PC-3 (cell line): ENCODE results near the gene PDAP1. TPM values are rescaled to one million over a fixed set of nuclear protein-coding genes. Genes with fewer than 3 reads are reported as not detected.

Experiments
- ATAC-seq: fragments of 200-7000 bp; cut with Tn5 transposase; 2 replicates; pipeline ENCODE4 v1.9.1; 2020; ENCODE audit warnings: mild to moderate bottlenecking, moderate library complexity
- BruUV-seq: library from RNA; stranded (reverse); fragments of 400-500 nt; replicated peaks from 2 replicates; lab custom pipeline; 2021; lab: Mats Ljungman, UMichigan
- CTCF ChIA-PET: fragments of 300-600 bp; sonication (Branson Sonifier 250); formaldehyde crosslinking; loops from one replicate; lab custom pipeline; 2022; ENCODE audit warnings: antibody characterized with exemption; lab: Charles Lee
- POLR2A ChIA-PET: fragments of 300-600 bp; sonication (Branson Sonifier 250); formaldehyde crosslinking; loops from one replicate; lab custom pipeline; 2022; ENCODE audit warnings: antibody characterized with exemption; ENCODE audit not compliant: unreplicated experiment; lab: Charles Lee
- DNase-seq: peaks from one replicate; pipeline ENCODE4 v3.0.0-alpha.2; 2015
- H2AFZ ChIP-seq: fragments of 300-600 bp; sonication (generic); 2 replicates; pipeline ENCODE4 v1.6.0; 2016; ENCODE audit warnings: antibody characterized with exemption, low read length
- H3F3A ChIP-seq: fragments of 300-600 bp; sonication (generic); one replicate; pipeline ENCODE4 v1.6.0; 2017; ENCODE audit warnings: antibody characterized with exemption, low read length, control low read depth, mild to moderate bottlenecking; ENCODE audit not compliant: unreplicated experiment
- H3K27ac ChIP-seq: fragments of 300-600 bp; sonication (generic); 2 replicates; pipeline ENCODE4 v1.5.1; 2016; ENCODE audit warnings: mild to moderate bottlenecking, low read length
- H3K27me3 ChIP-seq: fragments of 300-600 bp; sonication (generic); 2 replicates; pipeline ENCODE4 v1.6.1; 2016; ENCODE audit warnings: low read length, mixed read lengths
- H3K36me3 ChIP-seq: fragments of 300-600 bp; sonication (generic); 2 replicates; pipeline ENCODE4 v1.6.1; 2016; ENCODE audit warnings: low read depth, mixed run types, low read length, mixed read lengths
- H3K4me1 ChIP-seq: fragments of 300-600 bp; sonication (generic); 2 replicates; pipeline ENCODE4 v1.5.1; 2016; ENCODE audit warnings: low read length; ENCODE audit not compliant: insufficient read depth
- H3K4me2 ChIP-seq: fragments of 300-600 bp; sonication (generic); 2 replicates; pipeline ENCODE4 v1.6.0; 2016; ENCODE audit warnings: low read length
- H3K4me3 ChIP-seq: fragments of 300-600 bp; sonication (generic); 2 replicates; pipeline ENCODE4 v1.5.1; 2016; ENCODE audit warnings: mild to moderate bottlenecking, low read length, mixed read lengths
- H3K79me2 ChIP-seq: fragments of 300-600 bp; sonication (generic); 2 replicates; pipeline ENCODE4 v1.6.1; 2017; ENCODE audit warnings: low read length, mixed read lengths
- H3K9ac ChIP-seq: fragments of 300-600 bp; sonication (generic); 2 replicates; pipeline ENCODE4 v1.6.0; 2016; ENCODE audit warnings: mild to moderate bottlenecking, low read length
- H3K9me2 ChIP-seq: fragments of 300-600 bp; sonication (generic); replicated peaks from 2 replicates; pipeline ENCODE4 v1.6.1; 2016; ENCODE audit warnings: mixed run types, low read length, mixed read lengths
- H3K9me3 ChIP-seq: fragments of 300-600 bp; sonication (generic); 2 replicates; pipeline ENCODE4 v1.6.1; 2016; ENCODE audit warnings: low read length, mixed read lengths
- H4K20me1 ChIP-seq: fragments of 300-600 bp; sonication (generic); 2 replicates; pipeline ENCODE4 v1.6.1; 2016; ENCODE audit warnings: low read length, mixed read lengths
- CTCF ChIP-seq: fragments of 300-600 bp; sonication (generic); conservative IDR thresholded peaks from 2 replicates; pipeline ENCODE4 v1.5.1; 2017; ENCODE audit warnings: antibody characterized with exemption, low read depth, mild to moderate bottlenecking, low read length
- EZH2 ChIP-seq: fragments of 300-600 bp; sonication (generic); IDR thresholded peaks from one replicate; pipeline ENCODE4 v1.6.1; 2017; ENCODE audit warnings: antibody characterized with exemption, mild to moderate bottlenecking, low read length; ENCODE audit not compliant: unreplicated experiment
- EZH2phosphoT487 ChIP-seq: fragments of 300-600 bp; sonication (generic); IDR thresholded peaks from 2 replicates; pipeline ENCODE4 v1.6.1; 2018; ENCODE audit warnings: mild to moderate bottlenecking, antibody characterized with exemption, low read length, borderline replicate concordance
- intact Hi-C: fragments of 100-400 bp; cut with micrococcal nuclease; formaldehyde crosslinking; loops from 2 replicates; pipeline ENCODE4 v1.9.0; 2023
- total RNA-seq: library from RNA; depleted of rRNA; stranded (reverse); fragments of >200 nt; gene quantifications from 2 replicates; pipeline ENCODE4 v1.2.3, GENCODE V29; 2014

Gene PDAP1
- total RNA-seq, 1 experiment from 2014 or later, result 58.6 TPM

- Histone ChIP-seq H3K27ac (no peak overlapping the region), H3K4me1 (peaks cover 14% of the 10 kb centered on the region), H3K4me2 (no peak overlapping the region), H3K9ac (no peak overlapping the region), H2AFZ (no peak overlapping the region), H3K79me2 (peaks cover 55% of the 10 kb centered on the region), H3K9me2 (no peaks in the 10 kb centered on the region), H3F3A (no peaks in the 10 kb centered on the region), H3K9me3 (no peaks in the 10 kb centered on the region), H4K20me1 (peaks cover 23% of the 10 kb centered on the region; the same call in 1 of the 2 replicates), H3K27me3 (no peaks in the 10 kb centered on the region), H3K36me3 (peaks cover 34% of the 10 kb centered on the region), H3K4me3 (no peak overlapping the region)
- BruUV-seq, result no TSS peak
- ChIA-PET POLR2A (no interaction called here), CTCF (no interaction called here)
- ATAC-seq (no peak), DNase-seq (no peak)
- intact Hi-C loops, result no loop called here
- TF ChIP-seq CTCF, result no peak
- no peak for TF ChIP-seq EZH2phosphoT487
- TF ChIP-seq EZH2, result no peak
Observed at GRCh38 chr7:99404235-99404976, 4.0 kb downstream of the PDAP1 start.

DNA sequence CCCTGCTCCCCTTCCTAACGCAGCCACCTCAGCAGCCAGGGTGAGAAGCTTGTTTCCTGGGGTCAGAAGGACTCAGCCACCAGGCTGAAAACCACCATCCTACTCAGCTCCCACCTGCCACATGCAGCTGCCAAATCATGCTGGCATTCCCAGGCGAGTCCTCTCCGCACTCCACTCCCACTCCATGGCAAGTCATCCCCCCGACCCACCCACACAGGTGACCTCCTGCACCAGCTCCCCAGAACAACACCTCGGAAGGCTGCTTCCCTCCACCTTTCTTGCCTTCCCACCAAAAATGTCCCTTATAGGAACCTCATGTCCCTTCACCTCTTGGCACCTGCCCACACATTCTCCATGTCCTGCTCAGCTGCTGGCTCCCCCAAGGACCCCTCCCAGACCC is 4.6 kb downstream of the PDAP1 start:
- Histone ChIP-seq H4K20me1 (peaks cover 20% of the 10 kb centered on the region; the same call in 1 of the 2 replicates), H3K27ac (no peak overlapping the region), H3K9me3 (no peaks in the 10 kb centered on the region), H3K4me1 (peaks cover 14% of the 10 kb centered on the region), H3K9ac (no peak overlapping the region), H3K27me3 (no peaks in the 10 kb centered on the region), H3K79me2 (peaks cover 49% of the 10 kb centered on the region), H3F3A (no peaks in the 10 kb centered on the region), H3K9me2 (no peaks in the 10 kb centered on the region), H3K4me3 (no peak overlapping the region), H3K4me2 (no peak overlapping the region), H3K36me3 (peaks cover 34% of the 10 kb centered on the region), H2AFZ (no peak overlapping the region)
- ChIA-PET POLR2A (no interaction called here), CTCF (no interaction called here)
- intact Hi-C loops, result no loop called here
- no peak for DNase-seq
- no TSS peak for BruUV-seq
- no peak for TF ChIP-seq EZH2phosphoT487
- TF ChIP-seq CTCF, result no peak
- no peak for TF ChIP-seq EZH2
- ATAC-seq, result no peak

- Histone ChIP-seq H3K9me2 (no peaks in the 10 kb centered on the region), H4K20me1 (peaks cover 20% of the 10 kb centered on the region; the same call in 1 of the 2 replicates), H3K9ac (no peak overlapping the region), H3K36me3 (peaks cover 34% of the 10 kb centered on the region), H3K9me3 (no peaks in the 10 kb centered on the region), H3K4me2 (no peak overlapping the region), H2AFZ (no peak overlapping the region), H3K27me3 (no peaks in the 10 kb centered on the region), H3K27ac (no peak overlapping the region), H3F3A (no peaks in the 10 kb centered on the region), H3K4me1 (peaks cover 14% of the 10 kb centered on the region), H3K79me2 (peaks cover 42% of the 10 kb centered on the region), H3K4me3 (no peak overlapping the region)
- BruUV-seq, result no TSS peak
- ChIA-PET POLR2A (no interaction called here), CTCF (no interaction called here)
- TF ChIP-seq EZH2 (no peak), EZH2phosphoT487 (no peak), CTCF (no peak)
- ATAC-seq (no peak), DNase-seq (no peak)
- intact Hi-C loops, result no loop called here
Observed at GRCh38 chr7:99402854-99403253, 5.5 kb downstream of the PDAP1 start.
